ENCODE measurements around the gene ZNRF1. TPM values are rescaled to one million over a fixed set of nuclear protein-coding genes. Genes with fewer than 3 reads are reported as not detected.

ZNRF1 gene
- total and polyA plus RNA-seq, 8 donors = 8.8 to 40.1 (median 14.0) TPM

DNA sequence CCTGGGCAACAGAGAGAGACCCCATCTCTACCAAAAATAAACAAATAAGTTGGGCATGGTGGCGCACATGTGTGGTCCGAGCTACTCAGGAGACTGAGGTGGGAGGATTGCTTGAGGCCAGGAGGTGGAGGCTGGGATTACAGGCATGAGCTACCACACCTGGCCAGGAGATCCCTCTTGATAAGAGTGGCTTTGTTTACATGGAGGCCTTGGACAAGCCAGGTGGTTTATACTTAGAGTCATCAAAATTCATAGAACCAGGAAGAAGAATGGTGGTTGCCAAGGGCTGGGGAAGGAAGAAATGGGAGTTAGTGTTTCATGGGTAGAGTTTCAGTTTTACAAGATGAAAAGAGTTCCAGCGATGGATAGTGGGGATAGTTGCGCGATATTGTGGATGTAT lies 140.7 kb downstream of the ZNRF1 start:
- no peaks in the 10 kb centered on the region for H3K4me1 ChIP-seq
- TF ChIP-seq POLR2A (IDR thresholded peaks at IDR 0.05) (no peak), EP300 (IDR thresholded peaks at IDR 0.05) (no peak), POLR2AphosphoS5 (IDR thresholded peaks at IDR 0.05) (no peak)
- TF ChIP-seq, protein P1, sequence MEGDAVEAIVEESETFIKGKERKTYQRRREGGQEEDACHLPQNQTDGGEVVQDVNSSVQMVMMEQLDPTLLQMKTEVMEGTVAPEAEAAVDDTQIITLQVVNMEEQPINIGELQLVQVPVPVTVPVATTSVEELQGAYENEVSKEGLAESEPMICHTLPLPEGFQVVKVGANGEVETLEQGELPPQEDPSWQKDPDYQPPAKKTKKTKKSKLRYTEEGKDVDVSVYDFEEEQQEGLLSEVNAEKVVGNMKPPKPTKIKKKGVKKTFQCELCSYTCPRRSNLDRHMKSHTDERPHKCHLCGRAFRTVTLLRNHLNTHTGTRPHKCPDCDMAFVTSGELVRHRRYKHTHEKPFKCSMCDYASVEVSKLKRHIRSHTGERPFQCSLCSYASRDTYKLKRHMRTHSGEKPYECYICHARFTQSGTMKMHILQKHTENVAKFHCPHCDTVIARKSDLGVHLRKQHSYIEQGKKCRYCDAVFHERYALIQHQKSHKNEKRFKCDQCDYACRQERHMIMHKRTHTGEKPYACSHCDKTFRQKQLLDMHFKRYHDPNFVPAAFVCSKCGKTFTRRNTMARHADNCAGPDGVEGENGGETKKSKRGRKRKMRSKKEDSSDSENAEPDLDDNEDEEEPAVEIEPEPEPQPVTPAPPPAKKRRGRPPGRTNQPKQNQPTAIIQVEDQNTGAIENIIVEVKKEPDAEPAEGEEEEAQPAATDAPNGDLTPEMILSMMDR (IDR thresholded peaks at IDR 0.05) = no peak
- DNase-seq = no peak
- H3K27ac ChIP-seq = no peak overlapping the region
- no peak overlapping the region for H3K4me3 ChIP-seq
- no peaks in the 10 kb centered on the region for H3K9me3 ChIP-seq
- 91 to 98% (median 95%) methylated on average over 5 of the region's 5 CpGs for WGBS, 5 donors
- intact Hi-C loops (cut with DNase I; ENCODE audit: low total_unique reads) = no loop called here
- no peaks in the 10 kb centered on the region for H3K36me3 ChIP-seq
- no peaks in the 10 kb centered on the region for H3K27me3 ChIP-seq

DNA sequence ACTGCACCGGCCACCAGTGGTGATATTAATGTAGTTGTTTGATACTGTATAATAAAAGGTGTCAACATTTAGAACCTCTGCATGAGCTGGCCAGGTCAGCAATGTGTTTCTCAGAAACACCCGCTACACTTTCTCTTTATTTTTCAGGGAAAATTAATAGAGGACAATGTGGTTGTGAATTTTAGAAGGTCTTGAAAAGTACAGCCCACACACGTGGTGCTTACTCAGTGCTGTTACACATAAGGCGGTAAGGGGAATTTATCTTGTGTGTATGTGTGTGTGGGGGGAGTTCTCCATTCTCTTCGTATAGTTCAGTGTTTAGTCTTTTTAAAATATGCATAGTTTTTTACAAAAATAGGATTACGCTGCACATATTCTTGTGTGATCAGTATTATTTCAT lies 145.1 kb downstream of the ZNRF1 start:
- H3K4me1 ChIP-seq = peaks cover 0 to 5% (median under 1%) of the 10 kb centered on the region in 4 donors
- H3K36me3 ChIP-seq = no peaks in the 10 kb centered on the region
- WGBS, 5 donors = 67 to 78% (median 72%) methylated on average over 6 of the region's 6 CpGs
- H3K4me3 ChIP-seq = no peak overlapping the region
- H3K27ac ChIP-seq = no peak overlapping the region
- DNase-seq = no peak
- no peaks in the 10 kb centered on the region for H3K27me3 ChIP-seq
- TF ChIP-seq EP300 (IDR thresholded peaks at IDR 0.05) (no peak), POLR2A (IDR thresholded peaks at IDR 0.05) (no peak), POLR2AphosphoS5 (IDR thresholded peaks at IDR 0.05) (no peak)
- TF ChIP-seq, protein P1 (IDR thresholded peaks at IDR 0.05) = no peak
- intact Hi-C loops (cut with DNase I; ENCODE audit: low total_unique reads) = no loop called here
- H3K9me3 ChIP-seq = peaks cover 0 to 5% (median 0%) of the 10 kb centered on the region in 4 donors

GRCh38 chr16:75147968-75148310 lies 149.1 kb downstream of the ZNRF1 start:
- Histone ChIP-seq H3K4me1 (peaks cover 0 to 15% (median 9%) of the 10 kb centered on the region in 4 donors), H3K9me3 (peaks cover 0 to 23% (median 15%) of the 10 kb centered on the region in 4 donors), H3K4me3 (peak overlapping the region; percentile 86 to 100 (median 98)), H3K36me3 (peaks cover 0 to 17% (median 8%) of the 10 kb centered on the region in 4 donors), H3K27ac (peak overlapping the region in 4 of 5 donors; percentile 96 to 99 (median 98)), H3K27me3 (no peaks in the 10 kb centered on the region)
- TF ChIP-seq EP300 (IDR thresholded peaks at IDR 0.05) = no peak
- TF ChIP-seq POLR2AphosphoS5 (IDR thresholded peaks at IDR 0.05) = no peak
- no peak for TF ChIP-seq POLR2A (IDR thresholded peaks at IDR 0.05)
- TF ChIP-seq, protein P1 (IDR thresholded peaks at IDR 0.05) = no peak
- no peak for DNase-seq
- WGBS, 5 donors = 39 to 51% (median 48%) methylated on average over 3 of the region's 3 CpGs
- intact Hi-C loops (cut with DNase I; ENCODE audit: low total_unique reads) = no loop called here

GRCh38 chr16:75148311-75149195 lies 149.7 kb downstream of the ZNRF1 start, which contains the start of gene ZFP1:
Gene ZFP1 (plus strand): TSS chr16:75148524. CDS start chr16:75152952, 4,428 bp downstream.
- DNase-seq = peak; percentile 96 to 98
- peak within 1 kb of the TSS; percentile 96 to 100 (median 99) for H3K27ac ChIP-seq
- peaks cover 0 to 23% (median 15%) of the 10 kb centered on the region in 4 donors for H3K9me3 ChIP-seq
- H3K4me1 ChIP-seq = peaks cover 0 to 15% (median 9%) of the 10 kb centered on the region in 4 donors
- peaks cover 0 to 23% (median 13%) of the 10 kb centered on the region in 4 donors for H3K36me3 ChIP-seq
- intact Hi-C loops (cut with DNase I; ENCODE audit: low total_unique reads) = no loop called here
- no peak for TF ChIP-seq POLR2A (IDR thresholded peaks at IDR 0.05)
- peak; percentile 48 to 82 (median 75) for TF ChIP-seq POLR2AphosphoS5 (IDR thresholded peaks at IDR 0.05)
- TF ChIP-seq, protein P1 (IDR thresholded peaks at IDR 0.05) = no peak
- 0 to 1% (median 0%) methylated on average over 21 to 93 of the region's 93 CpGs for WGBS, 5 donors
- peak within 1 kb of the TSS; percentile 86 to 100 (median 98) for H3K4me3 ChIP-seq
- H3K27me3 ChIP-seq = no peaks in the 10 kb centered on the region

Measured in stomach (tissue), 9 donors.